Measurements from ENCODE around the gene RASGRP1. TPM values are rescaled to one million over a fixed set of nuclear protein-coding genes. Genes with fewer than 3 reads are reported as not detected.

Gene RASGRP1
- total and polyA plus RNA-seq, 7 donors = 0.33 to 3.6 (median 0.71) TPM; not detected in 2

- intact Hi-C loops (cut with DNase I) = no loop called here
- DNase-seq = no peak
- no peaks in the 10 kb centered on the region for H3K4me1 ChIP-seq
- no peaks in the 10 kb centered on the region for H3K9me3 ChIP-seq
- H3K36me3 ChIP-seq = no peaks in the 10 kb centered on the region
- WGBS, 2 donors = 61 to 82% methylated on average over 4 of the region's 4 CpGs
- TF ChIP-seq CTCF (IDR thresholded peaks at IDR 0.05) (no peak), POLR2AphosphoS5 (IDR thresholded peaks at IDR 0.05) (no peak), POLR2A (IDR thresholded peaks at IDR 0.05) (no peak), EP300 (IDR thresholded peaks at IDR 0.05) (no peak)
- H3K27ac ChIP-seq = no peak overlapping the region
- H3K27me3 ChIP-seq = no peaks in the 10 kb centered on the region
- no peak overlapping the region for H3K4me3 ChIP-seq
Observed at GRCh38 chr15:38504680-38505467, 59.7 kb downstream of the RASGRP1 start.

GRCh38 chr15:38503496-38503895 is 61.1 kb downstream of the RASGRP1 start:
- H3K9me3 ChIP-seq = no peaks in the 10 kb centered on the region
- no peak overlapping the region for H3K4me3 ChIP-seq
- no peak for DNase-seq
- no peaks in the 10 kb centered on the region for H3K4me1 ChIP-seq
- H3K27me3 ChIP-seq = no peaks in the 10 kb centered on the region
- no peak overlapping the region for H3K27ac ChIP-seq
- no peaks in the 10 kb centered on the region for H3K36me3 ChIP-seq
- 92 to 94% methylated on average over 2 of the region's 2 CpGs for WGBS, 2 donors
- intact Hi-C loops (cut with DNase I) = no loop called here
- TF ChIP-seq POLR2AphosphoS5 (IDR thresholded peaks at IDR 0.05) (no peak), EP300 (IDR thresholded peaks at IDR 0.05) (no peak), CTCF (IDR thresholded peaks at IDR 0.05) (no peak), POLR2A (IDR thresholded peaks at IDR 0.05) (no peak)

GRCh38 chr15:38499651-38500050 is 65.0 kb downstream of the RASGRP1 start:
- no peaks in the 10 kb centered on the region for H3K4me1 ChIP-seq
- H3K27me3 ChIP-seq = no peaks in the 10 kb centered on the region
- no peak overlapping the region for H3K27ac ChIP-seq
- 98 to 100% methylated on average over 1 of the region's 1 CpG for WGBS, 2 donors
- no peak overlapping the region for H3K4me3 ChIP-seq
- H3K36me3 ChIP-seq = no peaks in the 10 kb centered on the region
- no peak for TF ChIP-seq POLR2A (IDR thresholded peaks at IDR 0.05)
- no peak for TF ChIP-seq CTCF (IDR thresholded peaks at IDR 0.05)
- TF ChIP-seq POLR2AphosphoS5 (IDR thresholded peaks at IDR 0.05) = no peak
- TF ChIP-seq EP300 (IDR thresholded peaks at IDR 0.05) = no peak
- H3K9me3 ChIP-seq = no peaks in the 10 kb centered on the region
- intact Hi-C loops (cut with DNase I) = no loop called here
- DNase-seq = no peak

GRCh38 chr15:38496151-38496550 is 68.5 kb downstream of the RASGRP1 start:
- H3K4me3 ChIP-seq = no peak overlapping the region
- TF ChIP-seq POLR2AphosphoS5 (IDR thresholded peaks at IDR 0.05) (no peak), EP300 (IDR thresholded peaks at IDR 0.05) (no peak), POLR2A (IDR thresholded peaks at IDR 0.05) (no peak), CTCF (IDR thresholded peaks at IDR 0.05) (no peak)
- H3K9me3 ChIP-seq = no peaks in the 10 kb centered on the region
- WGBS, 2 donors = 93 to 95% methylated on average over 1 of the region's 1 CpG
- H3K27me3 ChIP-seq = no peaks in the 10 kb centered on the region
- no peaks in the 10 kb centered on the region for H3K36me3 ChIP-seq
- no peaks in the 10 kb centered on the region for H3K4me1 ChIP-seq
- no peak overlapping the region for H3K27ac ChIP-seq
- intact Hi-C loops (cut with DNase I) = no loop called here
- DNase-seq = no peak
